Chondrocyte (in vitro differentiated cells): Measurements from ENCODE around the gene TENT5C. TPM values are rescaled to one million over a fixed set of nuclear protein-coding genes. Genes with fewer than 3 reads are reported as not detected.

ENCODE experiments used
- DNase-seq: peaks from one replicate; pipeline ENCODE4 v3.0.0; 2021; ENCODE audit warnings: mixed read lengths, low spot score
- H3K27ac Mint-ChIP-seq: one replicate; pipeline ENCODE4 v1.8.0; 2021; ENCODE audit warnings: mild to moderate bottlenecking, moderate library complexity, mixed read lengths; ENCODE audit not compliant: unreplicated experiment
- H3K27me3 Mint-ChIP-seq: 2 replicates; pipeline ENCODE4 v1.8.0; 2021; ENCODE audit warnings: low read depth, mixed read lengths
- H3K36me3 Mint-ChIP-seq: 2 replicates; pipeline ENCODE4 v1.8.0; 2021; ENCODE audit warnings: low read depth, mixed read lengths
- H3K4me1 Mint-ChIP-seq: 2 replicates; pipeline ENCODE4 v1.8.0; 2021; ENCODE audit warnings: low read depth, mild to moderate bottlenecking, mixed read lengths
- H3K4me3 Mint-ChIP-seq: one replicate; pipeline ENCODE4 v1.8.0; 2021; ENCODE audit warnings: mild to moderate bottlenecking, moderate library complexity, mixed read lengths; ENCODE audit not compliant: unreplicated experiment
- H3K9me3 Mint-ChIP-seq: 2 replicates; pipeline ENCODE4 v1.8.0; 2021; ENCODE audit warnings: low read depth, mixed read lengths
- CTCF ChIP-seq: fragments of 200-600 bp; sonication (generic); IDR thresholded peaks from 2 replicates; pipeline ENCODE4 v1.5.0; 2021; ENCODE audit warnings: antibody characterized with exemption, mild to moderate bottlenecking, moderate library complexity
- total RNA-seq: library from RNA; stranded (reverse); gene quantifications from 3 replicates; pipeline ENCODE4 v1.2.1, GENCODE V29; 2021

The TENT5C gene
- total RNA-seq, 1 donor from 2014 or later = 0.20 TPM

- peaks cover 21% of the 10 kb centered on the region for H3K27me3 Mint-ChIP-seq
- TF ChIP-seq CTCF = no peak
- H3K27ac Mint-ChIP-seq = no peak overlapping the region
- no peaks in the 10 kb centered on the region for H3K4me1 Mint-ChIP-seq
- DNase-seq = no peak
- no peaks in the 10 kb centered on the region for H3K36me3 Mint-ChIP-seq
- no peaks in the 10 kb centered on the region for H3K9me3 Mint-ChIP-seq
- H3K4me3 Mint-ChIP-seq = no peak overlapping the region
Observed at GRCh38 chr1:117620440-117620839, 14.6 kb downstream of the TENT5C start.

- Mint-ChIP-seq H3K9me3 (no peaks in the 10 kb centered on the region), H3K27ac (no peak overlapping the region), H3K4me3 (no peak overlapping the region), H3K27me3 (peaks cover 21% of the 10 kb centered on the region), H3K4me1 (no peaks in the 10 kb centered on the region), H3K36me3 (no peaks in the 10 kb centered on the region)
- TF ChIP-seq CTCF = no peak
- DNase-seq = no peak
Observed at GRCh38 chr1:117621316-117621715, 15.5 kb downstream of the TENT5C start.

GRCh38 chr1:117622726-117623125 is 16.9 kb downstream of the TENT5C start:
- H3K36me3 Mint-ChIP-seq = no peaks in the 10 kb centered on the region
- H3K4me3 Mint-ChIP-seq = no peak overlapping the region
- peaks cover 4% of the 10 kb centered on the region for H3K4me1 Mint-ChIP-seq
- DNase-seq = no peak
- no peak overlapping the region for H3K27ac Mint-ChIP-seq
- TF ChIP-seq CTCF = peak; percentile 8
- H3K9me3 Mint-ChIP-seq = no peaks in the 10 kb centered on the region
- peaks cover 21% of the 10 kb centered on the region for H3K27me3 Mint-ChIP-seq

- H3K27me3 Mint-ChIP-seq = peaks cover 18% of the 10 kb centered on the region
Observed at GRCh38 chr1:117623141-117623540, 17.3 kb downstream of the TENT5C start.

GRCh38 chr1:117623698-117624097 is 17.9 kb downstream of the TENT5C start:
- no peak for TF ChIP-seq CTCF
- no peaks in the 10 kb centered on the region for H3K9me3 Mint-ChIP-seq
- peaks cover 7% of the 10 kb centered on the region for H3K4me1 Mint-ChIP-seq
- peaks cover 16% of the 10 kb centered on the region for H3K27me3 Mint-ChIP-seq
- H3K4me3 Mint-ChIP-seq = no peak overlapping the region
- H3K36me3 Mint-ChIP-seq = no peaks in the 10 kb centered on the region
- no peak overlapping the region for H3K27ac Mint-ChIP-seq
- no peak for DNase-seq

More at GRCh38 chr1:117623141-117623540, 17.3 kb downstream of the TENT5C start:
- Mint-ChIP-seq H3K36me3 (no peaks in the 10 kb centered on the region), H3K4me1 (peaks cover 7% of the 10 kb centered on the region), H3K27ac (no peak overlapping the region), H3K9me3 (no peaks in the 10 kb centered on the region), H3K4me3 (no peak overlapping the region)
- no peak for TF ChIP-seq CTCF
- no peak for DNase-seq
